GM06990 (cell line): Measurements from ENCODE around the gene KIAA1217.

Experiments
- DNase-seq: peaks from one replicate; pipeline ENCODE4 v3.0.0-alpha.2; 2011; ENCODE audit not compliant: insufficient read length; ENCODE audit errors: extremely low read depth
- H3K27me3 ChIP-seq: replicated peaks from 2 replicates; pipeline ENCODE4 v1.6.0; 2011; ENCODE audit warnings: low read length; ENCODE audit not compliant: control insufficient read depth, insufficient read depth
- H3K36me3 ChIP-seq: 2 replicates; pipeline ENCODE4 v1.5.1; 2011; ENCODE audit warnings: low read length; ENCODE audit not compliant: control insufficient read depth, insufficient read depth
- H3K4me3 ChIP-seq: replicated peaks from 2 replicates; pipeline ENCODE4 v1.5.1; 2011; ENCODE audit warnings: low read depth, mild to moderate bottlenecking, control low read depth, low read length
- TF ChIP-seq, protein P1 (sequence below): IDR thresholded peaks from 2 replicates; pipeline ENCODE4 v1.5.1; 2011; ENCODE audit warnings: low read length, control low read depth, mild to moderate bottlenecking, inconsistent platforms; ENCODE audit not compliant: insufficient read depth, poor library complexity, severe bottlenecking

The KIAA1217 gene

DNA sequence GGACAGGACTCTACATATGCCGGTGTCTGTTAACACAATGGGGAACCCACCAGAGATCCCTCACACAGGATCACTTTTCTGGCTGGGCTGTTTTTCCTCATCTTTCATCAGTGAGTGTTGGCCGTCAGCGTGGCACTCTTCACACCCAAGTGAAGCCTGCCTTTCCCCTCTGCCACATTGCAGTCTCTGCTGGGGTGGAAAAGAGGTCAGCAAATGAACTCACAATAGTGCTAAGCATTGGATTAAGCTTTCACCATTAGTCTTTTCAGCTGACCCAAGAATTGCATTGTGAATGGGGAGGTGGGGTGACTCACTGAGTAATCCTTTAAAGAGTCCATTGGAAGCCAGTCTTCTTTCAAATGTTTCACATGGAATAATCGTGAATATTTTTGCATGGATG lies 143.0 kb downstream of the KIAA1217 start:
- DNase-seq, result no peak
- TF ChIP-seq, protein P1, sequence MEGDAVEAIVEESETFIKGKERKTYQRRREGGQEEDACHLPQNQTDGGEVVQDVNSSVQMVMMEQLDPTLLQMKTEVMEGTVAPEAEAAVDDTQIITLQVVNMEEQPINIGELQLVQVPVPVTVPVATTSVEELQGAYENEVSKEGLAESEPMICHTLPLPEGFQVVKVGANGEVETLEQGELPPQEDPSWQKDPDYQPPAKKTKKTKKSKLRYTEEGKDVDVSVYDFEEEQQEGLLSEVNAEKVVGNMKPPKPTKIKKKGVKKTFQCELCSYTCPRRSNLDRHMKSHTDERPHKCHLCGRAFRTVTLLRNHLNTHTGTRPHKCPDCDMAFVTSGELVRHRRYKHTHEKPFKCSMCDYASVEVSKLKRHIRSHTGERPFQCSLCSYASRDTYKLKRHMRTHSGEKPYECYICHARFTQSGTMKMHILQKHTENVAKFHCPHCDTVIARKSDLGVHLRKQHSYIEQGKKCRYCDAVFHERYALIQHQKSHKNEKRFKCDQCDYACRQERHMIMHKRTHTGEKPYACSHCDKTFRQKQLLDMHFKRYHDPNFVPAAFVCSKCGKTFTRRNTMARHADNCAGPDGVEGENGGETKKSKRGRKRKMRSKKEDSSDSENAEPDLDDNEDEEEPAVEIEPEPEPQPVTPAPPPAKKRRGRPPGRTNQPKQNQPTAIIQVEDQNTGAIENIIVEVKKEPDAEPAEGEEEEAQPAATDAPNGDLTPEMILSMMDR, result no peak
- Histone ChIP-seq H3K4me3 (no peak overlapping the region), H3K27me3 (no peaks in the 10 kb centered on the region), H3K36me3 (no peaks in the 10 kb centered on the region)

DNA sequence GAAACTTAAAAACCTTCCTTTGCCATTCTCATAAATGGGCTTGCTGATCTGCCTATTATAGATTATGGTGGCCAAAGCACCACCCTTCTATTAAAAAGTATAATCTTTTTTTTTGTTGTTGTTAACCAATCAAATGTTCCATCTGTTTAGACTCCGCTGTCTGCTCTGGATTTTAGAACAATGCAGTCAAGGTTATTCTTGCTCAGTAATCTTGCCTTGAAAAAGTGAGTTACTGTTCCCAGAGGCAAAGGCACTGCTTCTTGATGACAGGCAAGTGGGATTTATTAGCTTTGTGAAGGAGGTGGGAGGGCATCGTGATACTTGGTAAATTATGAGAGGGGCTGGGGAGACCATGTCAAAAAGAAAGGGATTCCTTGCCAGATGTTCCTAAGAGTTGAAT lies 143.5 kb downstream of the KIAA1217 start:
- TF ChIP-seq, protein P1, result no peak
- Histone ChIP-seq H3K27me3 (no peaks in the 10 kb centered on the region), H3K4me3 (no peak overlapping the region), H3K36me3 (no peaks in the 10 kb centered on the region)
- no peak for DNase-seq

DNA sequence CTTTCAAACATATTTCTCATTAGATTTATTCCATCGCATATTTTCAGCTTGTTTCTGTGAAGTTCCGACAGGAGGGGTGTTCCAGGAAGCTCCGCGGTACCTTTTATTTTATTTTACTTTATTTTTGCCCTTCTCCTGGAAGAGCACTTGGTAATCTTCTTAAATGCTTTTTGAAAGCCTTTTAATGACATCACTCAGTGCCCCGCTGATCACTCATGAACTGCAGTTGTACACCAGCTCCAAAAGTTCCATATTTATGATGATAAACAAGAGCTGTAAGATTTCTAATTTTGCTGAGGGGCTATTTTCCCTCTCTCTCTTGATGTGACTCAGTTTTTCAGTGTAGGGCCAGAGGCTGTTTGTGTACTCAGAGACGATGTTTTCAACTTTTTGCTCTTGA lies 144.4 kb downstream of the KIAA1217 start:
- Histone ChIP-seq H3K36me3 (no peaks in the 10 kb centered on the region), H3K4me3 (no peak overlapping the region), H3K27me3 (no peaks in the 10 kb centered on the region)
- no peak for DNase-seq
- TF ChIP-seq, protein P1, result no peak

DNA sequence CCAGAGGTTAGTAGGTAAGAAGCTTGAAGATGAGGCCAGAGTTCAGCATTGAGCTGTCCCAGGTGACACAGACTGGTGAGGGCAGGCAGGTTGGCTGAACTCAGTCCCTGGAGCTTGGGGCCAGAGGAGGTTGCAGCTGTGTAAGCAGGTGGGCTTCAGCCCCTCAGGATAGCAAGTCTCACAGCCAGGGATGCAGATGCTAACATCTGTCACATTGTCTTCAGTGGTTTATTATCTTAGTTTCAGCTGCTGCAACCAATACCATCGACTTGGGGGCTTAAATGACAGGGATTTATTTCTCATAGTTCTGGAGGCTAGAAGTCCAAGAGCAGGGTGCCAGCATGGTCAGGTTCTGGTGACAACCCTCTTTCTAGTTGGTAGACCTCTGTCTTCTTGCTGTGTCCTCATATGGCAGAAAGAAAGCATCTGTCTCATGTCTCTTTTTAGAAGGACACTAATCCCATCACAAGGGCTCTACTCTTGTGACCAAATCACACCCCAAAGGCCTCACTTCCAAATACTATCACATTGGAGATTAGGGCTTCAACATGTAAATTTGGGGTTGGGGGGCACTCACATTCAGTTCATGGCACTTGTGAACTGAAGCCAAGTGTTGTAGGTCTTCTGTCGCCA lies 146.2 kb downstream of the KIAA1217 start:
- DNase-seq, result no peak
- Histone ChIP-seq H3K36me3 (no peaks in the 10 kb centered on the region), H3K4me3 (no peak overlapping the region), H3K27me3 (no peaks in the 10 kb centered on the region)
- TF ChIP-seq, protein P1, result no peak

DNA sequence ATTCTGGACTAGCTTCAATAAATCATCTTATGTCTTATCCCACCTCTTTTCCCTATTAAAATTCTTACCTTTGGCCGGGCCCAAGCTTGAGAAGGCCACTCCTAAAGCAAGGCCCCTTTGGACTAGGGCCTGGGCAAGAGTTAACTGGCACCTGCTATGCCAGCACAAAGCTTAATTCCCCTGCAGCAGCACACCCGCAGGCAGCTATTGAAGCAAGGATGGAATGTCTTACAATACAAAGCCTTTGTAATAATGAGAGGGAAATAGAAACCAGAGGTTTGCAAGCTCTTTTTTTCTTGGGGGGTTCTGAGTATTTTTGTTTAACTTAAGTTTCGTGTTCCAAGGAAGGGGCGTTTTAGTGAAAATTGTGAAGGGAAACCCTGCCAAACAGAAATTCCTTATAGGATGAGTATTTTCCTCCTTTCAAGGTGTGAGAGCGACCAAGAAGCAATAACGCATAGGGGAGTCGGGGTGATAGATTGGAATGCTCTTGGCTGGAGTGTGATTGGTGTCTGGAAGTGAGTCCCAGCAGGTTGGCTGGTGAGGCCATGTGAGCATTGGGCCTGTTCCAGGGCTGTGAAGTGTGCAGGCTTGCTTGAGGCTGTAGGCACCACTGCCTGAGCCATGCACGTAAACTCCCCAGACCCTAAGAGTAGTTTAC lies 148.5 kb downstream of the KIAA1217 start:
- H3K36me3 ChIP-seq, result no peaks in the 10 kb centered on the region
- no peaks in the 10 kb centered on the region for H3K27me3 ChIP-seq
- H3K4me3 ChIP-seq, result no peak overlapping the region
- no peak for DNase-seq
- TF ChIP-seq, protein P1, result no peak
